Tibial nerve (tissue), 4 donors: Measurements from ENCODE around the gene ASCC2. TPM values are rescaled to one million over a fixed set of nuclear protein-coding genes. Genes with fewer than 3 reads are reported as not detected.

ENCODE experiments used
- DNase-seq, 2 donors: peaks; one replicate each; pipeline ENCODE4 v3.0.0-alpha.2; 2019; ENCODE audit warnings: low spot score in 2 of 2
- H3K27ac ChIP-seq, 4 donors: fragments of 200-600 bp; sonication (generic) in 3 of 4; one replicate each; pipeline ENCODE4 v1.5.1; 2017 to 2019; ENCODE audit warnings: mild to moderate bottlenecking in 1 of 4
- H3K27me3 ChIP-seq, 2 donors: fragments of 200-600 bp; sonication (generic) in 1 of 2; one replicate each; pipeline versions ENCODE4 v1.5.1 to v1.6.0; 2017 to 2019
- H3K36me3 ChIP-seq, 3 donors: fragments of 200-600 bp; sonication (generic); one replicate each; pipeline ENCODE4 v1.5.1; 2018 to 2019
- H3K4me1 ChIP-seq, 4 donors: fragments of 200-600 bp; sonication (generic) in 3 of 4; one replicate each; pipeline ENCODE4 v1.5.1; 2017 to 2019
- H3K4me3 ChIP-seq, 4 donors: fragments of 200-600 bp; sonication (generic) in 3 of 4; one replicate each; pipeline ENCODE4 v1.5.1; 2017 to 2019; ENCODE audit warnings: mild to moderate bottlenecking in 1 of 4, moderate library complexity in 1 of 4
- H3K9me3 ChIP-seq, 4 donors: fragments of 200-600 bp; sonication (generic) in 3 of 4; one replicate each; pipeline ENCODE4 v1.5.1; 2017 to 2019
- EP300 ChIP-seq, 2 donors: sonication (generic); formaldehyde crosslinking; IDR thresholded peaks; one replicate each; pipeline ENCODE4 v1.6.1; 2017; ENCODE audit warnings: antibody characterized with exemption in 2 of 2, mild to moderate bottlenecking in 1 of 2
- POLR2A ChIP-seq, 2 donors: fragments of 450-650 bp; IDR thresholded peaks; one replicate each; pipeline ENCODE4 v1.6.1; 2017; ENCODE audit warnings: antibody characterized with exemption in 2 of 2, mild to moderate bottlenecking in 2 of 2, moderate library complexity in 2 of 2
- WGBS, 2 donors: methylation state at CpG; one replicate each; pipeline ENCODE4 v1.1.5; 2018; 5-methylcytosine and 5-hydroxymethylcytosine counted together
- total RNA-seq, 4 donors: library from RNA; depleted of rRNA; stranded (reverse); fragments of >200 nt; gene quantifications; one replicate each; pipeline ENCODE4 v1.1.0, GENCODE V29; 2016
- TF ChIP-seq, protein P1 (sequence below), 5 experiments: fragments of 200-600 bp in 3 of 5; fragments of 450-650 bp in 2 of 5; sonication (generic) in 3 of 5; IDR thresholded peaks; one replicate each; pipeline ENCODE4 v1.5.1; 2016 to 2019; ENCODE audit warnings: antibody characterized with exemption in 5 of 5, mild to moderate bottlenecking in 3 of 5, moderate library complexity in 2 of 5

ASCC2 gene
- total RNA-seq, 4 donors from 2014 or later: 30.4 to 45.3 (median 40.9) TPM

DNA sequence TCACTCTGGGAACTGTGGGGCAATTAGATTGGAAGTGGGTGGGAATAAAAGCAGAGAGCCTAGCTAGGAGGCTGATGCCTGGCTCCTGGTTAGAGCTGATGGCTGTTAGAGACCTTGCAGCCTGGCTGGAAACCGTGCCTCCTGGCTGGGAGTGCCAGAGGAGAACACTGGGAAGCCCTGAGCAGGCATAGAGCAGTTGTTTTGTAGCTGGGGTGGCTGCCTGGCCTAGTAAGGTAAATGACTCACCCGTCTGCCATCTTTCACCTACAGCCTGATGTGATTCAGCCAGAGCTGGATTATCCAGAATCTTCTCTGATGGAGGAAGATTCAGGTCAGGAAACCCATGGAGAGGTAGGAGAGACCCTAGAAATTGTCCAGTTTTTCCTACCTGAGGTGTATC lies 64.8 kb downstream of the ASCC2 start:
- Histone ChIP-seq H3K36me3 (peaks cover 0 to 36% (median 7%) of the 10 kb centered on the region in 3 donors), H3K4me3 (no peak overlapping the region), H3K27me3 (no peaks in the 10 kb centered on the region), H3K9me3 (no peaks in the 10 kb centered on the region), H3K27ac (peak overlapping the region in 1 of 4 donors; percentile 13), H3K4me1 (peaks cover 0 to 18% (median 9%) of the 10 kb centered on the region in 4 donors)
- WGBS, 2 donors: 81 to 84% methylated on average over 2 of the region's 2 CpGs
- TF ChIP-seq POLR2A (IDR thresholded peaks at IDR 0.05) (no peak), EP300 (IDR thresholded peaks at IDR 0.05) (no peak)
- TF ChIP-seq, protein P1, sequence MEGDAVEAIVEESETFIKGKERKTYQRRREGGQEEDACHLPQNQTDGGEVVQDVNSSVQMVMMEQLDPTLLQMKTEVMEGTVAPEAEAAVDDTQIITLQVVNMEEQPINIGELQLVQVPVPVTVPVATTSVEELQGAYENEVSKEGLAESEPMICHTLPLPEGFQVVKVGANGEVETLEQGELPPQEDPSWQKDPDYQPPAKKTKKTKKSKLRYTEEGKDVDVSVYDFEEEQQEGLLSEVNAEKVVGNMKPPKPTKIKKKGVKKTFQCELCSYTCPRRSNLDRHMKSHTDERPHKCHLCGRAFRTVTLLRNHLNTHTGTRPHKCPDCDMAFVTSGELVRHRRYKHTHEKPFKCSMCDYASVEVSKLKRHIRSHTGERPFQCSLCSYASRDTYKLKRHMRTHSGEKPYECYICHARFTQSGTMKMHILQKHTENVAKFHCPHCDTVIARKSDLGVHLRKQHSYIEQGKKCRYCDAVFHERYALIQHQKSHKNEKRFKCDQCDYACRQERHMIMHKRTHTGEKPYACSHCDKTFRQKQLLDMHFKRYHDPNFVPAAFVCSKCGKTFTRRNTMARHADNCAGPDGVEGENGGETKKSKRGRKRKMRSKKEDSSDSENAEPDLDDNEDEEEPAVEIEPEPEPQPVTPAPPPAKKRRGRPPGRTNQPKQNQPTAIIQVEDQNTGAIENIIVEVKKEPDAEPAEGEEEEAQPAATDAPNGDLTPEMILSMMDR (IDR thresholded peaks at IDR 0.05): no peak
- no peak for DNase-seq

DNA sequence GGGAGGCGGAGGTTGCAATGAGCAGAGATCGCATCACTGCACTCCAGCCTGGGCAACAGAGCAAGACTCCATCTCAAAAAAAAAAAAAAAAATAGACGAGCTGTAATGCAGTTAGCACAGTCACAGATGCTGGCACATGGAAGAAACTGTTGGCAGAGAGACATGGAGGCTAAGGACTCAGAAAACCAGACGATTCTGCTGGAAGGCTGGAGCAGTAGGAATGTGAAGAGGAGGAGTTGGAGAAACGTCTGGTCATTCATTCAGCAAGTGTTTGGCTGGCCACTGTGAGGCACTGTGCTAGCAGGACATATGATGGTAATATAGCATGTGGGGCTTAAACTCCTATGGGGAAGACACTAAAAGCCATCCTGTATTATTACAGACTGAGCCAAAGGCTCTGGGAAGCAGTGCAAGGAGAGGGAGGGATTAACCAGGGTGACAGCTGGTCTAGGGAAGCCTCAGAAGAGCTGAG lies 65.9 kb downstream of the ASCC2 start:
- DNase-seq: no peak

DNA sequence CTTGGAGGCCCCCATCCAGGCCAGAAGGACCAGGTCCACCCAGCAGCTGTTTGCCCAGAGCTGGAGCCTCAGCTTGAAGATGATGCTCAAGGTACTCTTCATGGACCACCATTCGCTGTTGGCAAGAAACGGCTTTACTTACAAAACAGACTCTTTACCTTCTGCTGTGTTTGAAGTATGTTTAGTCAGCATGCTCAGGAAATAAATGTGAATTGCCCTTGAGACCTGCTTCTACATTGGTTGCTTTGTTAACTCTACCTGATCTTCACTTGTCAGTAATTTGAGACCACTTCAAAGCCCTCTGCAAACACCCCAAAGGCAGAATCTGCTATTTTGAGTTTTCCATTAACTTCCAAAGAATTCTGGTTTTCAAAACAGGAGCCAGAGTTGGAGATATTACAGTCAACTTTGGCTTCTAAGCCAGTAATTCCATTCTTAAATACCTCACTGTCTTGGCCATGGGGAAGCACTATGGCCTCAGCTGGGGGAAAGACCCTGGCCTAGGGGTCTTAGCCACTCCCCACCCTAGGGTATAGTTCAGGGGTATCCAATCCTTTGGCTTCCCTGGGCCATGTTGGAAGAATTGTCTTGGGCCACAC lies 68.3 kb downstream of the ASCC2 start:
- Histone ChIP-seq H3K27ac (no peak overlapping the region), H3K9me3 (no peaks in the 10 kb centered on the region), H3K4me3 (no peak overlapping the region), H3K4me1 (peaks cover 0 to 38% (median 24%) of the 10 kb centered on the region in 4 donors), H3K36me3 (peaks cover 0 to 36% (median 7%) of the 10 kb centered on the region in 3 donors), H3K27me3 (no peaks in the 10 kb centered on the region)
- 91 to 94% methylated on average over 2 of the region's 2 CpGs for WGBS, 2 donors
- TF ChIP-seq, protein P1 (IDR thresholded peaks at IDR 0.05): no peak
- TF ChIP-seq EP300 (IDR thresholded peaks at IDR 0.05) (no peak), POLR2A (IDR thresholded peaks at IDR 0.05) (no peak)
- no peak for DNase-seq

More for the DNA sequence above, 65.9 kb downstream of the ASCC2 start:
- Histone ChIP-seq H3K27ac (no peak overlapping the region), H3K9me3 (no peaks in the 10 kb centered on the region), H3K27me3 (no peaks in the 10 kb centered on the region), H3K4me1 (peaks cover 0 to 25% (median 12%) of the 10 kb centered on the region in 4 donors), H3K36me3 (peaks cover 0 to 36% (median 7%) of the 10 kb centered on the region in 3 donors), H3K4me3 (no peak overlapping the region)
- TF ChIP-seq, protein P1 (IDR thresholded peaks at IDR 0.05): no peak
- TF ChIP-seq POLR2A (IDR thresholded peaks at IDR 0.05) (no peak), EP300 (IDR thresholded peaks at IDR 0.05) (no peak)
- 46 to 49% methylated on average over 5 of the region's 5 CpGs for WGBS, 2 donors

DNA sequence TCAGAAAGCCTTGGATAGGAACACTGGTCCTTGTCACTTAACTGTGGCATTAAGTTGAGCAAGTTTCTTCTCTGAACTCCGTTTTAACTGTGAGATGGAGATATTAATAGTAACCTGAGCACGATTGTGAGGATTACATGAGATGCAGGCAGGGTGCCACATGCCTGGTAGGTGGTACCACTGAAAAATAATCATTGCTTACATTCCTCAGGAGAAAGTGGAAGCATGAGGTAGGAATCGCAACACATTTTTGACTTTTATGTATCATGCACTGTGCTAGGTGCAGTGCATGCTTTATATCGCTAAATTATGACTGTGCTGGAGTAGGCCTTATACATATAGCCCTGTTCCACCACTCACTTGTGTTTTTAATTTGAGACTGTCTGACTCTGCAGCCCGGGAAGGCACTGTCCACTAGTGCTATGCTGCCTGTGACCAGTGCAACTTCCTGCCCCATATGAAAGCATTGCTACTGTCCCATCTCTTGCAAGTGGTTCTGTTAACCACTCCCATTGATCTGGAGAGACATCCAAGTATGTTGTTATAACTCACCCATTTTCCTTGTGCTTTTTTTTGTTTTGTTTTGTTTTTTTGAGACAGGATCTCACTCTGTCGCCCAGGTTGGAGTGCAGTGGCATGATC lies 69.9 kb downstream of the ASCC2 start:
- WGBS, 2 donors: 46 to 48% methylated on average over 6 of the region's 6 CpGs
- Histone ChIP-seq H3K27ac (peak overlapping the region in 1 of 4 donors; percentile 96), H3K9me3 (no peaks in the 10 kb centered on the region), H3K4me1 (peaks cover 0 to 42% (median 24%) of the 10 kb centered on the region in 4 donors), H3K36me3 (peaks cover 0 to 31% (median 7%) of the 10 kb centered on the region in 3 donors), H3K27me3 (no peaks in the 10 kb centered on the region), H3K4me3 (peak overlapping the region; percentile 88 to 98 (median 94))
- TF ChIP-seq POLR2A (IDR thresholded peaks at IDR 0.05) (no peak), EP300 (IDR thresholded peaks at IDR 0.05) (no peak)
- TF ChIP-seq, protein P1 (IDR thresholded peaks at IDR 0.05): no peak
- DNase-seq: no peak
